Activated CD8-positive, alpha-beta memory T cell treated with anti-CD3 and anti-CD28 coated beads, Interleukin-2, amount 50 U/mL, for 24 hours (primary cell): ENCODE data around the gene FTH1.

Source experiments
- DNase-seq: peaks from one replicate; pipeline ENCODE4 v3.0.0-alpha.2; 2020; ENCODE audit errors: extremely low read depth

Gene FTH1

GRCh38 chr11:61916737-61917333 is 50.6 kb downstream of the FTH1 start:
- no peak for DNase-seq

DNA sequence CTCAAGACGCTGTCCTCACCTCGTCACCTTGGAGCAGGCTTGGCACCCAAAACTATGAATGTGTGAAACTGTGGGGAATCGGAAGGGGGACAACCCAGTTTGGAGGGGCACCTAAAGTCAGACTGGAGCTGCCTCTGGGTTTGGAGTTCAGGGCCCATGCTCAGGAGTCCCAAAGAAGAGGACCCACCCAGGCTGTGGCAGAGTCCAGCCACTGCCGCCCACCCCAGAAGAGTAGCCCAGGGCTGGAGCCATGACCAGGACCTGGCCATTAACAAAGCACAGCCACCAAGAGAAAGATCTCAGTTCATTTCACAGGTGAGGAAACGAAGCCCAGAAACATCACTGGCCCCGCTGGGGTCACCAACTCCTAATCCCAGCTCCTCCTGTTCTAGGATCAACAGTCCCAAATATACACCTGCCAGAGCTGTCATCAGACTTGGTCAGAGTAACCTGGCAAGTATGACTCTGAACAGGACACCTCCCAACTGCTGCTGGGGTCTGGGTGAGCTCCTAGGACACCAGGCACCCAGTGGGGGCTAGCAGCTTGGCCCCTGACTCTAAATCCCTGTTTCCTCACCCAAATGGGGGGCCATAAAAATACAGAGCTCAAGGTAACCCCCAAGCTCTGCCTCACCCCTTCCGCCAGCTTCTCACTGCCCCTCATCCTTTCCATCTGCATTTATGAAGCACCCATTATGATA is 52.8 kb downstream of the FTH1 start:
- no peak for DNase-seq
